NCI-H82 (cell line): ENCODE results near the gene HECW1.

Experiments
- DNase-seq: peaks from one replicate; lab custom pipeline; 2025; lab: John Stamatoyannopoulos, UW

HECW1 gene

GRCh38 chr7:43265139-43265538 lies 152.7 kb downstream of the HECW1 start:
- DNase-seq = no peak

GRCh38 chr7:43273939-43274719 lies 161.7 kb downstream of the HECW1 start:
- DNase-seq = no peak

- DNase-seq = no peak
Measured at GRCh38 chr7:43274752-43275151, 162.3 kb downstream of the HECW1 start.

- no peak for DNase-seq
Measured at GRCh38 chr7:43276547-43276946, 164.1 kb downstream of the HECW1 start.

GRCh38 chr7:43278088-43278644 lies 165.7 kb downstream of the HECW1 start:
- no peak for DNase-seq

GRCh38 chr7:43281268-43281667 lies 168.8 kb downstream of the HECW1 start:
- DNase-seq = no peak

GRCh38 chr7:43283706-43284105 lies 171.3 kb downstream of the HECW1 start:
- no peak for DNase-seq

GRCh38 chr7:43289826-43290225 lies 177.4 kb downstream of the HECW1 start:
- no peak for DNase-seq

GRCh38 chr7:43290978-43291377 lies 178.5 kb downstream of the HECW1 start:
- no peak for DNase-seq

GRCh38 chr7:43291789-43292188 lies 179.3 kb downstream of the HECW1 start:
- no peak for DNase-seq

GRCh38 chr7:43292384-43292783 lies 179.9 kb downstream of the HECW1 start:
- DNase-seq = no peak

GRCh38 chr7:43294080-43294630 lies 181.7 kb downstream of the HECW1 start:
- DNase-seq = no peak

GRCh38 chr7:43295429-43295828 lies 183.0 kb downstream of the HECW1 start:
- DNase-seq = no peak

- DNase-seq = peak; percentile 11
Measured at GRCh38 chr7:43296306-43296705, 183.9 kb downstream of the HECW1 start.

GRCh38 chr7:43298617-43299016 lies 186.2 kb downstream of the HECW1 start:
- no peak for DNase-seq

GRCh38 chr7:43300121-43300520 lies 187.7 kb downstream of the HECW1 start:
- DNase-seq = no peak

- no peak for DNase-seq
Measured at GRCh38 chr7:43302211-43302711, 189.8 kb downstream of the HECW1 start.

- DNase-seq = no peak
Measured at GRCh38 chr7:43302773-43303460, 190.5 kb downstream of the HECW1 start.

- DNase-seq = no peak
Measured at GRCh38 chr7:43303740-43304241, 191.3 kb downstream of the HECW1 start.

- no peak for DNase-seq
Measured at GRCh38 chr7:43306404-43306803, 194.0 kb downstream of the HECW1 start.

GRCh38 chr7:43307522-43307921 lies 195.1 kb downstream of the HECW1 start:
- no peak for DNase-seq

- DNase-seq = no peak
Measured at GRCh38 chr7:43308913-43309705, 196.7 kb downstream of the HECW1 start.
